A673 (cell line): ENCODE measurements around the gene SLC5A1.

Experiments
- EZH2 ChIP-seq: fragments of 200-600 bp; sonication (generic); IDR thresholded peaks from 2 replicates; pipeline ENCODE4 v1.6.1; 2017; ENCODE audit warnings: borderline replicate concordance, low read depth, mild to moderate bottlenecking, mixed read lengths, antibody characterized with exemption, low read length; ENCODE audit not compliant: poor library complexity, severe bottlenecking
- TF ChIP-seq, protein P1 (sequence below): fragments of 300-800, 200-600 bp; sonication (generic); conservative IDR thresholded peaks from 2 replicates; pipeline ENCODE4 v1.5.1; 2017; ENCODE audit warnings: low read depth, mild to moderate bottlenecking, antibody characterized with exemption, low read length, moderate library complexity, mixed read lengths

GRCh38 chr22:31998784-31999385 is 44.2 kb upstream of the SLC5A1 start:
- TF ChIP-seq, protein P1, sequence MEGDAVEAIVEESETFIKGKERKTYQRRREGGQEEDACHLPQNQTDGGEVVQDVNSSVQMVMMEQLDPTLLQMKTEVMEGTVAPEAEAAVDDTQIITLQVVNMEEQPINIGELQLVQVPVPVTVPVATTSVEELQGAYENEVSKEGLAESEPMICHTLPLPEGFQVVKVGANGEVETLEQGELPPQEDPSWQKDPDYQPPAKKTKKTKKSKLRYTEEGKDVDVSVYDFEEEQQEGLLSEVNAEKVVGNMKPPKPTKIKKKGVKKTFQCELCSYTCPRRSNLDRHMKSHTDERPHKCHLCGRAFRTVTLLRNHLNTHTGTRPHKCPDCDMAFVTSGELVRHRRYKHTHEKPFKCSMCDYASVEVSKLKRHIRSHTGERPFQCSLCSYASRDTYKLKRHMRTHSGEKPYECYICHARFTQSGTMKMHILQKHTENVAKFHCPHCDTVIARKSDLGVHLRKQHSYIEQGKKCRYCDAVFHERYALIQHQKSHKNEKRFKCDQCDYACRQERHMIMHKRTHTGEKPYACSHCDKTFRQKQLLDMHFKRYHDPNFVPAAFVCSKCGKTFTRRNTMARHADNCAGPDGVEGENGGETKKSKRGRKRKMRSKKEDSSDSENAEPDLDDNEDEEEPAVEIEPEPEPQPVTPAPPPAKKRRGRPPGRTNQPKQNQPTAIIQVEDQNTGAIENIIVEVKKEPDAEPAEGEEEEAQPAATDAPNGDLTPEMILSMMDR: no peak
- no peak for TF ChIP-seq EZH2
